Eye (tissue), 1 donor: Measurements from ENCODE around the gene ALDH4A1.
"Not testable (repeated sequence)": the region's sequence is repeated elsewhere in the genome, so short reads cannot be mapped to it uniquely, and the experiment has no call there.

Source experiments
- DNase-seq: peaks from one replicate; pipeline ENCODE4 v3.0.0-alpha.2; 2015

Gene ALDH4A1

DNA sequence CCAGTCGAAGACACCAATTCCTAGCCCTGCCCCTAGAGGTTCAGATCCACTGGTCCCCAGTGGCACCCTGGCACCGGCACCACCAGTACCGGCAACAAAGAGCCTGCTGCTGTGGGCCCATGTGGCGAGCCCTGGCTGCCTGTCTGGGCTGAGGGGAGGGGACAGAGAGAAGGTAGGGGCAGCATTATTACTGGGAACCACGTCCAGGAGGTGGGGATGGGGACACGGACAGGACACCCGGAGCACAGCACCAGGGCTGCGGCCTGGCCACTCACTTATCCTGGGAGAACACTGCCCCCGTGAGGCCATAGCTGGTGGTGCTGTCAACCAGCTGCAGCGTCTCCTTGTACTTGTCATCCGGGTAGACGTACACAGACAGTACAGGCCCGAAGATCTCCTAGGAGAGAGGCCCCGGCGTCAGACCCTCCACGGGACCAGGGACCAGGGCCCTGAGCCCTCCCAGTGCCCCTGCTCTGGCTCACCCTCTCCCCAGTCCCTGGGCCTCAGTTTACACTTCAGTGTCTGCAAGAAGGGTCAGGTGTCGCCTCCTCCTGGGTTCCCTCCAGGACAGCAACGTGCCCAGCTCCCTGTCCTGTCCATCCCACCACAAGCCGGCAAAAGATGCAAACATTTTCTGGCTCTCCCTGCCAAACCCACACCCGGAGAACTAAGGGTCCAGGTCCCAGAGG, 27.1 kb downstream of the ALDH4A1 start:
- peak; percentile 95 for DNase-seq

DNA sequence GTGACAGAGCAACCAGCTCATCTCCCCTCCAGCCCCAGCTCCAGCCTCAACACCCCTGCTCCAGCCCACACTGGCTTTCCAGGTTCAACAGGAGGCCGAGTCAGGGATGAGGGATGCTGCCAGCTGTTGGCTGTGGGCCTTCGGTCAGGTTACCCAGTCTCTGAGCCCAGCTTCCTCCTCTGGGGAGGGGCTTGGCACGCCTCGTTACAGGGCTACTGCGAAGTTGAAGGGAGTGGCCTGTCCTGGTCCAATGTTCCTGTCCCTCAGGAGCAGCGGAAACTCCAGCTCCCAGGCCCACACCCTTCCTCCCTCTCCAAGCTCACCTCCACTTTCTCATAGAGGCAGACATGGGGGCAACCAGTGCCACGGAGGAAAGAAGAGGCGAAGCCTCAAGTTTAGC, 27.8 kb downstream of the ALDH4A1 start:
- no peak for DNase-seq

DNA sequence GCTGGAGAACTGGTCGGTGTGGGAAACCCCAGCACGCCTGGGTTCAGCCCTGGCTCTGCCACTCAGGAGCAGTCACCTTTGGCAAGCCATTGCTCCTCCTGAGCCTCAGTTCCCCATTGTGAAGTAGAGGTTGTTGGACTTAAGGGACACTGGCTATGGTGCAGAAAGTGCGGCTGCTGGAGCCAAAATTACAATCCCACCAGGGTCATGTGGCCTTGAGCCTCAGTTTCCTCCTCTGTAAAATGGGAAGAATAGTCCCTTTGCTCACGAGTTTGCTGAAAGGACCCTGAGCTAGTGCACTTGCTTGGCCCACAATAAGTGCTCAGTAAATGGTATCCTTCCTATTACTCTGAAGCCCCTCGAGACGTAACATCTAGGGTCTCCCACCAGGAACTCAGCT, 28.3 kb downstream of the ALDH4A1 start:
- DNase-seq, result no peak

DNA sequence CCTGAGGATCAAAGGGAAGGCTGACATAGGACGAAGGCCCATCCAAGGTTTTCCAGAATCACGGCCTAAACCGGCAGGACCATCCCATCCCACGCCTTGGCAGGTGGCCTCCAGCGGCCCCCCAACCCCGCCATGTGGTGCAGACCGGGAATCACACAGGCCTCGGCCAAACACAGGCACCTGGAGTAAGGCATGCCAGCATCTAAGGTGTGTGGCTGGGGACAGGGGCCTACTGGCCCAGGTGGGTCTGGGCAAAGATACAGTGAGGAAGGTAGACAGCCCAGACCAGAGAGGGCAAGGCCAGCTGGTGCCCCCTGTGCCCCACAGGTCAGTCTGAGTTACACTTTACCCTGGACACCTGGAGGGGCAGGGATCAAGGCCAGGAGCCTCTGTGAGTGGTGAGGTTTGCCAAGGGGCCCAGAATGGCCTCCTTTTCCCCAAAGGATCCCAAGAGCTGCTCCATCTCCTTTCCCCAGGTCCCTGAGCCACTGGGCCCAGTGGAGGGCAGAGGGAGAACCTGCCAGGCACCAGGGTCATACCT, 30.2 kb downstream of the ALDH4A1 start:
- DNase-seq, result no peak

DNA sequence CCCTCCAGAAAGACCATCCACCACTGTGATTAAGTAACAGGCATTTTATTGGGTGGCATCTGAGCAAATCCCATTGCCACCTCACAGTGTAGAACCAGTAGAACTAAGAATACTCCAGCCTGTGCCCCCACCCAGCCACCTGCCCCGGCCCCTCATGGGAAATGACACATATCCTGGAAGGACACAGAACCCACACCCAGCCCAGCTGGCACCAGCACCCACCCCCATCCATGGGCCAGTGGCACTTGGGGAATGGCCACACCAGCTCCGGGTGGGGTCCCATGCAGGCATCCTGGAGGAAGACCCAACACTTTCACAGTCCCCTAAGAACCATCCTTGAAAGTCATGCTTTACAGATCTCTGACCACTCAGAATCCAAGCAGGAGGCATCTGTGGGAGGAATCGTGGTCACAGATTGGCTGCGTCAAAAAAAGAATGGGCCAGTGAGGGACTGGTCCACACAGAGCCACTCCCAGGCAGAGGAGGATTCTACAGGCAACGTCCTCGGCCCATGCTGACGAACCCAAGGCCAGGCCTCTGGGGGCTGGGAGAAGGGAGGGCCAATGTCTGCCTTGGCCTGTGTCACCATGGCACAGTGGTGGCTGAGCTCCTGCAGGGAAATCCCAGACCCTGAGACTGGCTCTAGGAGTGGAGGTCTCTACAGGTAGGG, 30.8 kb downstream of the ALDH4A1 start:
- DNase-seq, result no peak

DNA sequence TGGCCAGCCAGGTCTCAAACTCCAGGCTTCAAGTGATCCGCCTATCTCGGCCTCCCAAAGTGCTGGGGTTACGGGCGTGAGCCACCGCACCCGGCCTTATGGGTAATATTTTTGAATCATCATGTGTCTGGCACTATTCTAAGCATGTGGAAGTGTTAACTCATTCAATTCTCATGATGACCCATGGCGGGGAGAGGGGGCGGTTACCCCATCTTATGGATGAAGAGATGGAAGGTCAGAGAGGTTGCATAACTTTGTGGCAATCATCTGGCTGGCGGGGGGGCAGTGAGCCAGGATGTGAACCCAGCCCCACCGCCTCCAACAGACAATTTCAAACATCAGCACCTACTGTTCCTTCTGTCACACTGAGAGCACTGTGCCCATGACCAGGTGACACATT, 31.4 kb downstream of the ALDH4A1 start:
- no peak for DNase-seq

DNA sequence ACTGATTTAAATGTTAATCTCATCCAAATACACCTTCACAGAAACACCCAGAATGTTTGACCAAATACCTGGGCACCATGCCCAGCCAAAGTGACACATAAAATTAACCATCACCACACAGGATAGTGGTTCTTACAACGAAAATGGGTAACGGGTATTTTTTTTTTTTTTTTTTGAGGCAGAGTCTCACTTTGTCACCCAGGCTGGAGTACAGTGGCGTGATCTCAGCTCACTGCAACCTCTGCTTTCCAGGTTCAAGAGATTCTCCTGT, 31.8 kb downstream of the ALDH4A1 start:
- not testable (repeated sequence) for DNase-seq

DNA sequence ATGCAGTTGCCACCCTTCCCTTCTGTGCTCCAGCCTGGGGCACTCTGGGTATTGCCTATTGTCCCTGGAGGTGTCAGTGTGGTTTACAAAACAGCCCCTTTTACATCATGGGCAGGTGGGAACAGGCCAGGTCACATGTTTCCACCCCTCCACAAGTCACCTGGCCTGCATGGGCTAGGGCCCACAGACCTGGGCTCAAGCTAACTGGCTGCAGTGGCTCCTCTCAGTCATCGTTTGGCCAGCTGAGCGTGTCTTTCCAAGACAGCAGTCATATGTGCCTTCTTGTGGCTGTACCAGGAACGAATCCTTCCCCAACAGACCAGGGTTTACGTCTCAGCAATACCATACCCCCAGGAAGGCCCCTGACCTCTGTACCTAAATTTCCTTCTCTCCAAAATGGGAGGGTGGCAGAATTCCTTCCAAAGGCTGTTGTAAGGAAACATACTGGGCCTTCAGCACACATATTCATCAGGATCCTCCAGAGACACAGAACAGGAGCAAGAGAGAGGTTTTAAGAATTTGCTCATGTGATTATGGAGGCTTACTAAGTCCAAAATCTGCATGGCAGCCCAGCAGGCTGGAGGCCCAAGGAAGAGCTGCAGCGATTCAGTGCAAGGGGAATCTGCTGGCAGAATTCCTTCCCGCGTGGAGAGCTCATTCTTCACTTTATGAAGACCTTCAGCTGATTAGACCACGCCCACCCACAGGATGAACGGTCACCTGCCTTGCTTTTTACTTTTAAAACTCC, 32.3 kb downstream of the ALDH4A1 start:
- no peak for DNase-seq

DNA sequence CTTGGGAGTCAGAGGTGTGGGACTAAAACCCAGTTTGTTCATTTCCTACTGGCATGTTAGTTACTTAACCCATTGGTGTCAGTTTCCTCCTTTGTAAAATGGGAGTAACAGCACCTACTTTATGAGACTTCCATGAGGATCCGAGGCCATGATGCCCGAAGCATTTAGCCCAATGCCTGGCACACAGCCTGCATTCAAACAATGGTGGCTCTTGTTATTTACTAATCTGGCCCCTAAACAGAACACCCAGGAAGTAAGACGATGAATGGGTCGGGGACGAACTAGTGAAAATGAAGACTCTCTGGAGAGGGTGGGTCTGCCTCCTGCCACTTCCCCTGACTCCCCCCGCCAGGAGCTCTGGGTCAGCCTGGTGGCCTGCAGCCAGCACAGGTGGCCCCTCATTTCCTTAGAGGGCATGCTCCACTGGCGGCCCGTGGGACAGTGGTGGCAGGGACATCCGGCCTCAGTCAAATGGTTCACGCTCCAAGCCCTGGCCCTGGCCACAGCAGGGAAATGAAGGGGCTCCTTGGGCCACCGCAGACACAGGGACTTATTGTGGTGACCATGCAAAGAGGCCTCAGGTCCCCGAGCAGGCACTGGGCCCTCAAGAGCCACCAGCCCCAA, 33.4 kb downstream of the ALDH4A1 start:
- no peak for DNase-seq

DNA sequence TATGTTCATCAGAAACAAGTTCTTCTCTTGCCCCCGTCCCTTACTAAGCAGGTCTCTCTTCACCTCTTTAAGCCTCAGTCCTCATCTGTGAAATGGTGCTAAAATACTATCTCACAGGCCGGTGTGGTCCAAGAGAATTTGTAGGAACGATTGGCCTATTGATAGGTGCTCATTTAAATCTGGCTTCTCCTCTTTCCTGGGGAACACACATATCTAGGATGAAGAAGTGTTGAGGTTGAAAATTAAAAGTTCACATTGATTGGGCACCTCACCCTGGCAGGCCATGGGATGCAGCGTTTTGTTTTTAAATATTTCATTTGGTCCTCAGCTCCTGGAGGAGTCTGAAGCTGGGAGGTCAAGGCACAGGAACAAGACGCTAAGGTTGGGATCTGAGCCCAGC, 34.0 kb downstream of the ALDH4A1 start:
- DNase-seq, result no peak

DNA sequence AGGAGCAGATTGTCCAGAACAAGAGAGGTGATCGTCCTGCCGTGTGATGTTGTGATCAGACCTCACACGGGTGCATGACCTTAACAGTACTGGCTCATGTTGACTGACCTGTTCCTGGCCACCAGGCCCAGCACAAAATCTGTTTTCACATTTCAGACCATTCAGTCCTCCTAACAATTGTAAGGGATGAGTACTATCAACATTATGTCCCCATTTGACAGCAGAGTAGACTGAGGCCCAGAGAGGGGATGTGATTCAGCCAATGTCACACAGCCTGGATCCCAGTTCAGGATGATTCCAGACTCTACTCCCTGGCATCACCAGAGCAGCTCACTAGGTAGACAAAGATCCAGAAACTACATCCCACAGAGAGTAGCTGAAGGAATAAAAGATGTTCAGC, 35.5 kb downstream of the ALDH4A1 start:
- no peak for DNase-seq

DNA sequence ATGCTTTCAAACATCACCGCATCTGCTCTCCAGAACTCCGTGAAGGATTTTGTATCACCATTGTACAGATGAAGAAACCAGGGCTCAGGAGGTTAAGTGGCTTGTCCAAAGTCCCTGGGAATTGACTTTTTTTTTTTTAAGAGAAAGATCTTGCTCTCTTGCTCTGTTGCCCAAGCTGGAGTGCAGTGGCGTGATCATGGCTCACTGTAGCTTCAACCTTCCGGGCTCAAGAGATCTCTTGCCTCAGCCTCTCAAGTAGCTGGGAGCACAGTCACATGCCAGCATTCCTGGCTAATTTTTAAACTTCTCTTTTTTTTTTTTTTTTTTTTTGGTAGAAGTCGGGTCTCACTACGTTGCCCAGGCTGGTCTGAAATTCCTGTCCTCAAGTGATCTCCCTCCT, 36.0 kb downstream of the ALDH4A1 start:
- no peak for DNase-seq

DNA sequence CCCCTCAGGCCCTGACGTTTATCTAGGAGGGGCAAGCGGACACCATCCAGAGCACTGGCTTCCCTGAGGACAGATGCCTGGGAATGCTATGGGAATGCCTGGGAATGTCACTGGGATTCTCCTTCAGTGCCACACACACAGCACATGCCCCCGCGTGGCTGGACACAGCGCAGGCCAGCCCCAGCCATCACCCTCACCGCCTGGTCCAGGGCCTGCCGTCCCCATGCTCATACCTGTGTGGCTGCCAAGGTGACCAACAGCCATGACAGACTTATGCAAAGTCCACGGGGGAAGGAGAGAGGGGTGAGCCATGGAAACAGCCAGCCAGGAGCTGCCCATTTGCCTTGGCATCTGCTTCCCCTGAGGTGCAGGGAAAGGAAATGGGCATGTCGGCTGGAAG, 37.2 kb downstream of the ALDH4A1 start:
- DNase-seq, result no peak

DNA sequence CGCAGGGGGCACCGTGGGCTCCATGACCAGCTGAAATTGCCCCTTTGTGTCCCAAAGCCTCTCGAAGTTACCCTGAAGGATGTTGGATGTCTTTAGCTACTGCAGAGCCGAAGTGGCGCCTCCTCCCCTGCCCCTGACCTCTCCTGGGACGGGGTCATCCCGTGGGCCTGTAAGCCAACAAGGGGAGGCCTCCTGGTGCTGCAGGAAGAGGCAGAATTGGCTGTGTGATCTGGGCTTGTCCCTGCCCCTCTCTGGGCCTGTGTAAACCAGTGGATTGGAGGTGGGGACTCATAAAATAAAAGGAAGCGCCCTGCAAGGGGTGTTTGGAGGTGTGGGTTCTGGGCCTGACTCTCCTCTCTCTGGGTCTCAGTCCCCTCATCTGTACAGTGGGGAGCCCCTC, 40.8 kb downstream of the ALDH4A1 start:
- no peak for DNase-seq

DNA sequence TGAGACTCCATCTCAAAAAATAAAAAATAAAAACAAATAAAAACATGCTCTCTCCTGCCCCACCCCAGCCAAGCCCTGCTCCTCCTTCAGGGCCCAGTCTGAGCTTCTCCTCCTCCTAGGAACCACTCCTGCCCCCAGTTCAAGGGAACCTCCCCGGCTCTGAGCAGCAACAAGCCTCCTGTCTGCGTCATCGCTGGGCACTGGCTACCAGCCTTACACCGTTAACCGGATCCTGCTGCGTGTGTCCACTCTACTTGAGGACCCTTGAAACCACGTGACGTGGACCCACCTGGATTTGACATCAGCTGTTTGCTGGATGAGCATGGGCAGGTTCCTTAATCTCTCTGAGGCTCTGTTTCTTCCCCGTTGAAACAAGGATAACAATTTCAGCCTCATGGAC, 41.3 kb downstream of the ALDH4A1 start:
- no peak for DNase-seq

DNA sequence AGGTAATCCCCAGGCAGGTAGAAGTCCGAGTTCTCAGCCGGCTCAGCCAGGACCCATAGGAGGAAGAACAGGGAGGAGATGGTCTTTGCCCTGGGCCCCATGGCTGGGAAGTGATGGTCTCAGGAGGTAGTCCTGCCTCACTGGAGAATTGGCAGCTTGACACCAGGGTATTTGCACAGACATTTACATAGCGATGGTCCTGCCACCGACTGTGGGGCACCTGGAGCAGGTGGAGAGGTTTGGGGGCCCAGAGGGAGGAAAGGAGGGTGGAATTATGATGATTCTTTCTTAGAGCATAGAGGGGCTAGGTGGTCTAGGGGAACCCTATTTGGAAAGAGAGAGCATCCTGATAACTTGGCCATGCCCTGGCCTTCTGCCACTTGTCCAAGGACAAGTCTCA, 42.8 kb downstream of the ALDH4A1 start, which contains the start of gene TAS1R2:
TSS of gene TAS1R2 (minus strand) at position 101 of the 400 bp plus-strand sequence. CDS start at position 101, 0 bp downstream.
- DNase-seq, result no peak

DNA sequence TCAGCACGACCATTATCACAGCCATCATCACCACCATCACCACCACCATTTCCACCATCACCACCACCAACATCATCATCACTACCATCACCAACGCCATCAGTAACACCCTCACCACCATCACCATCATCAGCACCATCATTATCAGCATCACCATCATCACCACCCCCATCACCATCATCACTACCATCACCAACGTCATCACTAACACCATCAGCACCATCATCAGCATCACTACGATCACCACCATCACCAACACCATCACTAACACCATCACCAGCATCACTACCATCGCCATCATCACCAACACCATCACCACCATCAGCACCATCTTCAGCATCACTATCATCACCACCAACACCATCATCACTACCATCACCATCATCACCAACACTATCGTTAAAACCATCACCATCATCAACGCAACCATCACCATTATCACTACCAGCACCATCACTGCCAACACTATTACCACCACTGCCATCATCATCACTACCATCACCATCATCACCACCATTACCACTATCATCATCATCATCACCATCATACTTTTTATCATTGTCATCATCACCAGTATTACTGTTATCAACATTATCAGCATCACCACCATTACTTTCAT, 44.2 kb downstream of the ALDH4A1 start:
- DNase-seq, result no peak

DNA sequence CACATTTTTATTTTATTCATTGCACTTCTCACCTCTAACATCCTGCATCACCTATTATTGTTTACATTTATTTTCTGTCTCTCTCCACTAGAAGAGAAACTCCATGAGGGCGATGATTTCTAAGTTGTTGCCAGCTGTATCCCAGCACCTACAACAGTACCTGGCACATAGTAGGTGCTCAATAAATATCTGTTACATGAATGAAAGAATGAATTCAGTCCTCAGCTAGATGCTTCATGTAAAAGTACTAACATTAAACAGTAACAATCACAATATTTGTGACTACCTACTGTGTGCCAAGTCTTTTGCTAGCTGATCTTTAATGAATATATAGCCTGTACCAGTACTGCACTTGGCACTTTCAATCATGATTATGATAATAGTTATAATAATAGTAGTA, 45.9 kb downstream of the ALDH4A1 start:
- DNase-seq, result no peak

DNA sequence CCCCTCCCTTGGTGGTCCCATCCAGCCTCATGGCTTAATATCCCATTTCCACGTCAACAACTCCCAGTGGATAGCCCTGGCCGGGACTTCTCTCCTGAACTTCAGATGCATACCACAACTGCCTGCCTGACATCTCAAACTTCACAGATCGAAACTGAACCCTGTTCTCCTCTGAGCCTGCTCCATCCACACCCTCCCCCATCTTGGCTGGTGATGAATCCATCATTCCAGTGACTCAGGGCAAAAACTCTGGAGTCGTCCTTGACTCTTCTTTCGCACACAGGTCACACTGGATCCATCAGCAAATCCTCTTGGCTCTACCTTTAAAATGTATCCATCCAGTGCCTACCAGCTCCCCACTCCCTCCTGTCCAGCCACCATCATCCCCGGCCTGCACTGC, 46.8 kb downstream of the ALDH4A1 start:
- no peak for DNase-seq

DNA sequence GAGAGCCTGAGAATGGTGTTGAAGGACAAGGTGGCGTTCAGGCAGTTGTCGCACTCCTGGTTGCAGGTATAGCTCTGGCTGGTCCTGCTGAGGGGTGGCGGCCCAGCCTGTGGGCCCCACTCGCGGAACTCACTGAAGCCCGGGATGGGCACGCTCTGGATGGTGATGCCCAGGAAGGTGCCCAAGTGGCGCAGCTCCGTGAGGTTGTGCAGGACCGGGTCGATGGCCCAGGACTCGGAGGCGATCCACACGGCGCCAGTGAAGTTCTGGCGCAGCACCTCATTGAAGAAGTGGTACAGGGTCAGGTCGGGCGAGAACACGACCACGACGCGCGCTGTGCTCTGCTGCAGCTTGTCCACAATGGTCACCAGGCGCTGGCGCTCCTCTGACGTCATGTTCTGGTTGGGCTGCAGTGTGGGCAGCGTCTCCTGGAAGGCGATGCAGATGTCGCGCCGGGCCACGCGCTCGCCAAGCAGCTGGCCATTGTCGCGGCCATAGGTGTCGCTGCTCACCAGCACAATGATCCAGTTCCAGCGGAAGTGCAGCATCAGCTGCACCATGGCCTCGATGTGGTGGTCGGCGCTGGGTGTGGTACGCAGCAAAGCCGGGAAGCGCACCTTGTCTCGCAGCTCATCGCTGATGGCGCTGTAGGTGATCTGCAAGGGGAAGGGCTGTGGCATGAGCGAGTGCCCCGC, 47.9 kb downstream of the ALDH4A1 start:
- no peak for DNase-seq

DNA sequence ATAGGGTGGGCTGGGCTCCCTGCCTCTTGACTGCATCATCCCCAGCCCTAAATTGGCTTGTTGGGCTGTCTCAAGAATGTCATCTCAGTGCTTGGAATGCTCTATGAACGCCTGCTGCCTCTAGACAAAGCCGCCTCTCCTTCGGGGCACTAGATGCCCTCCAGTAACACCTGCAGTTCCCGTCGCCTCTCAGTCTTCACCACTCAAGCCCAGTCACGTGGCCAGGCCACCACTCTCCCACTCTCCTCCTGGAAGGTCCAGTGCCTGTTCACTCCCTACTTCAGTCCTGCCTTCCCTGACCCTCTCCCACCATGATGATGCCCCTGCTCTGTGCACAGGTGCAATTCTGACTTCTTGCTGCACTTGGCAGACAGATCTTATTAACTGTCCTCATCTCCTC, 49.9 kb downstream of the ALDH4A1 start:
- DNase-seq, result no peak

DNA sequence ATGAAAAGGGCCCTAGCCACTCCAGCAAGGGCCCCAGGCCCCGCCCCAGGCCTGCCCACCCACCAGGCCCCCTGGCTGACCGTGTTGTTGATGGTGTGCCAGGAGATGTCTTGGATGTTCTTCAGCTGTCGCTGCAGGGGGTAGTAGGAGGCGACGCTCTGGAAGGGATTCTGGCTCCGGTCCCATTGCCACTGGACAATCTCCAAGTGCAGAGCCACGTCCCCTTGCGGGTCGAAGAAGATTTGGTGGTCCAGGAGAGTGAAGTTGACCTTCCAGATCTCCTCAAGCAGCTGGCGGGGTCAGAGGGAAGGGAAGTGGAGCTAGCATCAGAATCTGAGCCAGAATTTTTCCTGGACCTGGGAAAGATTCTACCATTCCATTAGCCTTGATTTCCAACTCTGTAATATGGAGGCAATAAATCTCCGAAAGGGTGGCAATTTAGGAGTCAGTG, 53.1 kb downstream of the ALDH4A1 start:
- DNase-seq, result peak; percentile 6
